Peyer's patch (tissue), 4 donors: ENCODE results near the gene CDH24. TPM values are rescaled to one million over a fixed set of nuclear protein-coding genes. Genes with fewer than 3 reads are reported as not detected.

Experiments used
- DNase-seq, 3 donors: peaks; one replicate each; pipeline ENCODE4 v3.0.0-alpha.2; 2017 to 2019
- H3K27ac ChIP-seq, 4 donors: fragments of 200-600 bp; sonication (generic); one replicate each; pipeline ENCODE4 v1.5.1; 2016 to 2019
- H3K27me3 ChIP-seq, 2 donors: fragments of 200-600 bp; sonication (generic); one replicate each; pipeline ENCODE4 v1.5.1; 2019
- H3K36me3 ChIP-seq, 3 donors: fragments of 200-600 bp; sonication (generic); one replicate each; pipeline ENCODE4 v1.5.1; 2016 to 2019
- H3K4me1 ChIP-seq, 4 donors: fragments of 200-600 bp; sonication (generic); one replicate each; pipeline ENCODE4 v1.5.1; 2016 to 2019
- H3K4me3 ChIP-seq, 4 donors: fragments of 200-600 bp; sonication (generic); 1 replicate in 3 of 4; 2 replicates in 1 of 4; pipeline ENCODE4 v1.5.1; 2016 to 2019; ENCODE audit warnings: mild to moderate bottlenecking in 1 of 4
- H3K9me3 ChIP-seq, 4 donors: fragments of 200-600 bp; sonication (generic); one replicate each; pipeline ENCODE4 v1.5.1; 2016 to 2019; ENCODE audit warnings: mild to moderate bottlenecking in 1 of 4
- POLR2A ChIP-seq, 2 donors: fragments of 450-650 bp; IDR thresholded peaks; one replicate each; pipeline ENCODE4 v1.5.1; 2017; ENCODE audit warnings: antibody characterized with exemption in 2 of 2, mild to moderate bottlenecking in 2 of 2, moderate library complexity in 2 of 2
- total RNA-seq, 4 donors: library from RNA; depleted of rRNA; stranded (reverse); fragments of >200 nt; gene quantifications; one replicate each; pipeline ENCODE4 v1.1.0, GENCODE V29; 2016
- TF ChIP-seq, protein P1 (sequence below), 6 experiments: fragments of 450-650 bp in 4 of 6; fragments of 200-600 bp in 2 of 6; sonication (generic) in 1 of 6; IDR thresholded peaks; one replicate each; pipeline ENCODE4 v1.5.1; 2017 to 2019; ENCODE audit warnings: antibody characterized with exemption in 6 of 6, mild to moderate bottlenecking in 3 of 6, moderate library complexity in 1 of 6

CDH24 gene
- total RNA-seq, 4 donors from 2014 or later, result 1.1 to 12.4 (median 5.5) TPM

GRCh38 chr14:23085458-23085857, 28.1 kb upstream of the CDH24 start:
- H3K27ac ChIP-seq, result no peak overlapping the region

GRCh38 chr14:23080474-23080873, 23.2 kb upstream of the CDH24 start:
- Histone ChIP-seq H3K4me3 (no peak overlapping the region), H3K27me3 (no peaks in the 10 kb centered on the region), H3K27ac (no peak overlapping the region), H3K9me3 (no peaks in the 10 kb centered on the region), H3K4me1 (peaks cover 0 to 26% (median 0%) of the 10 kb centered on the region in 4 donors), H3K36me3 (peaks cover 0 to 100% (median 3%) of the 10 kb centered on the region in 3 donors)
- DNase-seq, result no peak
- TF ChIP-seq, protein P1, sequence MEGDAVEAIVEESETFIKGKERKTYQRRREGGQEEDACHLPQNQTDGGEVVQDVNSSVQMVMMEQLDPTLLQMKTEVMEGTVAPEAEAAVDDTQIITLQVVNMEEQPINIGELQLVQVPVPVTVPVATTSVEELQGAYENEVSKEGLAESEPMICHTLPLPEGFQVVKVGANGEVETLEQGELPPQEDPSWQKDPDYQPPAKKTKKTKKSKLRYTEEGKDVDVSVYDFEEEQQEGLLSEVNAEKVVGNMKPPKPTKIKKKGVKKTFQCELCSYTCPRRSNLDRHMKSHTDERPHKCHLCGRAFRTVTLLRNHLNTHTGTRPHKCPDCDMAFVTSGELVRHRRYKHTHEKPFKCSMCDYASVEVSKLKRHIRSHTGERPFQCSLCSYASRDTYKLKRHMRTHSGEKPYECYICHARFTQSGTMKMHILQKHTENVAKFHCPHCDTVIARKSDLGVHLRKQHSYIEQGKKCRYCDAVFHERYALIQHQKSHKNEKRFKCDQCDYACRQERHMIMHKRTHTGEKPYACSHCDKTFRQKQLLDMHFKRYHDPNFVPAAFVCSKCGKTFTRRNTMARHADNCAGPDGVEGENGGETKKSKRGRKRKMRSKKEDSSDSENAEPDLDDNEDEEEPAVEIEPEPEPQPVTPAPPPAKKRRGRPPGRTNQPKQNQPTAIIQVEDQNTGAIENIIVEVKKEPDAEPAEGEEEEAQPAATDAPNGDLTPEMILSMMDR (IDR thresholded peaks at IDR 0.05), result no peak
- TF ChIP-seq POLR2A (IDR thresholded peaks at IDR 0.05), result no peak

More at GRCh38 chr14:23085458-23085857, 28.1 kb upstream of the CDH24 start:
- DNase-seq, result no peak
- Histone ChIP-seq H3K36me3 (peaks cover 0 to 100% (median 6%) of the 10 kb centered on the region in 3 donors), H3K9me3 (no peaks in the 10 kb centered on the region), H3K4me1 (no peaks in the 10 kb centered on the region), H3K27me3 (no peaks in the 10 kb centered on the region), H3K4me3 (no peak overlapping the region)
- TF ChIP-seq, protein P1 (IDR thresholded peaks at IDR 0.05), result no peak
- TF ChIP-seq POLR2A (IDR thresholded peaks at IDR 0.05), result no peak

DNA sequence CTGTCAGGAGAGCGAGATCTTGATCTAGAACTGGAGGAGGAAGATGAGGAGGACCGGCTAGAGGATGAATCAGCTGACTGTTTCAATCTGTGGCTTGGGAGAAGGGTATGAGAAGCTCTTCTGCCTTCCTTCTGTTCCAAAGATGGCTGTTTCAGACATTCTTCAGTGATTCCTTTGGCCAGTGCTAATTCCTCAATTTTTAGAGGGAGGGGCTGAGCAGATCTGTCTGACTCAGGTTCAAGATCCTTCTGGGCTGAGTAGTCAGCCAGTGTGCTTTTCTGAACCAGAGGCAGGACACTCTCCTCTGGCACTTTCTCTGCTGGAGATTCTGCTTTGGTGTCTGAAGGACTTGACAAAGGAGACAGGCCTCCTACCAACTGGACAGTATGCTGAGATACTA, 22.4 kb upstream of the CDH24 start:
- Histone ChIP-seq H3K4me3 (no peak overlapping the region), H3K9me3 (no peaks in the 10 kb centered on the region), H3K36me3 (peaks cover 0 to 100% (median 3%) of the 10 kb centered on the region in 3 donors), H3K4me1 (peaks cover 0 to 26% (median 0%) of the 10 kb centered on the region in 4 donors), H3K27me3 (no peaks in the 10 kb centered on the region), H3K27ac (peak overlapping the region in 2 of 4 donors; percentile 66 to 72)
- no peak for TF ChIP-seq POLR2A (IDR thresholded peaks at IDR 0.05)
- TF ChIP-seq, protein P1 (IDR thresholded peaks at IDR 0.05), result no peak
- no peak for DNase-seq

DNA sequence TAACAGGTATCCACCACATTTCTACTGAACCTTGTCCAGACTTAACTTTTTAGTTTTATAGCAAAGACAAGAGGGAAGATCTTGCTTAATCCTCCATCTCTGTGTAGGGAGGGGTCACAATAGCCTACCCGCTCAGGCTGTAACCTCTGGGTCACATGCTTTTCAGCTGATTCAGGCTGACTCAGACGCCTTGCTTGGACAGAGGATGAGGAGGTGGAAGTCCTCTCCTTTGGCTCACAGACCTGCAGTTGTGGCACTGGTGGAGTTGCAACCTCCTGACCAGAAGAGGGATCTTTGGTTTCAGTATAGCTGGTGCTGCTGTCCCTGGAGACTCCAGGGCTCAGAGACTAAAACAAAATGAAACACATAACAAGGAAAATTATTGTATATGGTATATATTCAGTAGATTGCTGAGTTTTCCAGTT, 21.4 kb upstream of the CDH24 start:
- TF ChIP-seq, protein P1 (IDR thresholded peaks at IDR 0.05), result peak in 1 of 6 experiments; percentile 16
- TF ChIP-seq POLR2A (IDR thresholded peaks at IDR 0.05), result peak in 1 of 2 donors; percentile 28
- Histone ChIP-seq H3K4me1 (peaks cover 0 to 26% (median 0%) of the 10 kb centered on the region in 4 donors), H3K27ac (peak overlapping the region in 3 of 4 donors; percentile 35 to 72 (median 66)), H3K9me3 (no peaks in the 10 kb centered on the region), H3K4me3 (no peak overlapping the region), H3K27me3 (no peaks in the 10 kb centered on the region), H3K36me3 (peaks cover 0 to 100% (median 3%) of the 10 kb centered on the region in 3 donors)
- DNase-seq, result peak in 1 of 3 donors; percentile 88

DNA sequence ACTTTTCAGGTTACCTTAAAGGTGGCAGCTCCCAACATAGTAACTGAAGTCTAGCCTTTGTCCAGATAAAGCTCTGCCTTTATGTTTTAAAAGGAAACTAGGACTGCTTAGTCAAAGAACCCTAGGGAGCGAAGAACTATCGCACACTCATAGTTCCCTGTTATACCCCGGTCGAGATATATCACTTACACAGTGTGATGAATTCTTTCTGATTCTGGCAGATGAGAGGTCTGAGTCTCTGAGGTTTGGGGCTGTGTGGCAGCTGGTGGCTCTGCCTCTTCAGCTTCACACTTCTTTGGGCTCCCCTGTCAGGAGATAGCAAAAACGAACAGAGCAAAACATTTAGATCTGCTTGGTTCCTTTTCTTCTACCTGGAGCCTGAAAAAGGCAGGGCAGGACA, 20.6 kb upstream of the CDH24 start:
- TF ChIP-seq POLR2A (IDR thresholded peaks at IDR 0.05), result no peak
- TF ChIP-seq, protein P1 (IDR thresholded peaks at IDR 0.05), result no peak
- Histone ChIP-seq H3K27me3 (no peaks in the 10 kb centered on the region), H3K4me3 (no peak overlapping the region), H3K27ac (peak overlapping the region in 3 of 4 donors; percentile 28 to 72 (median 66)), H3K4me1 (peaks cover 0 to 27% (median 0%) of the 10 kb centered on the region in 4 donors), H3K36me3 (peaks cover 0 to 99% (median 3%) of the 10 kb centered on the region in 3 donors), H3K9me3 (no peaks in the 10 kb centered on the region)
- DNase-seq, result no peak
